ENCODE results near the gene SLC2A4. TPM values are rescaled to one million over a fixed set of nuclear protein-coding genes. Genes with fewer than 3 reads are reported as not detected.

Gene SLC2A4
- total and polyA plus RNA-seq, 2 of the 4 experiments (the other 2 are of a cell fraction), result 0.07 TPM; not detected in 1

DNA sequence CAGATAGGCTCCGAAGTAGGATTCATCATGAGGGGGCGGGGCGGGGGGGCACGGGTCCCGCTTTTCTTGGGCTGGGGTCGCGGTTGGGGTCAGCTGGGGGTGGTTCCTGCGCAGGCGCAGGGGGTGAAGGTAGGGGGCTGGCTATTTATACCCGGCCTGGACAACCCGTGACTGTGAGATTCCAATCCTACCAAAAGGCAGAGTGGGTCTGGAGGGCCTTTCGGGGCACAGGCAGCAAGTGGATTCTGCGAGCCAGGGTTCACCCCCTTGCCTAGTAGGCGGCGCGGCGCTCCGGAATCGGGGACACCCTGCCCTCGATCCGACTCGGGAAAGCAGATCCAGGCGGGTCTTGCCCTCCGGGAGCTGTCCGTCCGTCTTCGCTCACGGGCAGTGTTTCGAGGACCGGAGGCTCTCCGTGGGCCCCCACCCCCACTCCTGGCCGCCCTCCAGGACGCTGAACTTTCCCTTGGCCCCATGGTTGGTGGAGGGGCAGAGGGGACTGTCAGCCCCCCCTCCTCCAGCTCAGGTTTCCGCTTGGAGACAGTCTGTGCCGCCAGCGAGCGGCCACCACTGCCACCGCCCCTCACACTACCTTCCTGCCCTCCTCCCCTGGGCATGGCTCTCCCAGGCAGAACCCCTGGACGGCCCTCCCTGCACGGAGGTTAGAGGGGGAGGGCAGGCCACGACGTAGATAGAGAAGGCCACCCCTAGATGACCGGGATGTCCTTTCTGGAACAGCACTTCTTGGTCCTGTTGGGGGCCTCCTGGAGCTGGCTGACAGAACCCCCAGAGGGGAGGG, 634 bp downstream of the SLC2A4 start:
- Histone ChIP-seq H3K9me3 (ENCODE audit: control insufficient read depth, insufficient read depth, low read length) (no peaks in the 10 kb centered on the region), H3K36me3 (ENCODE audit: control insufficient read depth, insufficient read depth, low read length) (no peaks in the 10 kb centered on the region), H2AK5ac (ENCODE audit: low read depth, low read length) (no peak overlapping the region), H3K14ac (replicated peaks; ENCODE audit: low read depth, low read length) (no peak overlapping the region), H3K9me1 (ENCODE audit: insufficient read depth, low read length) (no peaks in the 10 kb centered on the region), H3K56ac (ENCODE audit: extremely low read depth, insufficient read depth, low read length) (no peak overlapping the region), H4K20me1 (ENCODE audit: insufficient read depth, low read length) (no peaks in the 10 kb centered on the region), H2BK5ac (ENCODE audit: low read depth, low read length, poor library complexity, severe bottlenecking) (no peak overlapping the region), H3K4me1 (ENCODE audit: control insufficient read depth, insufficient read depth, low read length) (peaks cover 2% of the 10 kb centered on the region; the same call in 1 of the 2 replicates), H2BK120ac (ENCODE audit: low read depth, low read length) (no peak overlapping the region), H2AFZ (replicated peaks; ENCODE audit: low read length, poor library complexity) (peak overlapping the region; percentile 91), H4K8ac (ENCODE audit: low read depth in 2 of 2, low read length in 2 of 2) (no peak overlapping the region), H2BK20ac (ENCODE audit: low read depth, low read length) (no peak overlapping the region), H3K4ac (ENCODE audit: low read depth, low read length) (no peak overlapping the region), H2AK9ac (replicated peaks; ENCODE audit: low read depth, low read length, poor library complexity) (no peak overlapping the region), H3K9ac (ENCODE audit: low read depth, low read length) (no peak overlapping the region), H3K27me3 (ENCODE audit: control insufficient read depth, insufficient read depth, low read length) (peaks cover 33% of the 10 kb centered on the region; the same call in 1 of the 2 replicates), H3K79me1 (ENCODE audit: low read depth in 1 of 2, low read length in 2 of 2) (no peaks in the 10 kb centered on the region), H2BK15ac (ENCODE audit: low read depth, low read length) (no peak overlapping the region), H4K5ac (ENCODE audit: low read depth, low read length) (no peak overlapping the region), H3K23ac (ENCODE audit: low read depth, low read length) (no peak overlapping the region), H3K4me2 (ENCODE audit: low read depth, low read length) (peak overlapping the region; percentile 68), H3K18ac (ENCODE audit: low read depth, low read length) (no peak overlapping the region), H3K27ac (ENCODE audit: insufficient read depth, low read length) (no peak overlapping the region), H4K91ac (ENCODE audit: insufficient read depth, low read depth, low read length) (no peak overlapping the region), H3K4me3 (ENCODE audit: insufficient read depth, low read depth, low read length) (peak overlapping the region; percentile 33)
- POLR2A ChIA-PET (ENCODE audit: unreplicated experiment), result no interaction called here
- ATAC-seq (ENCODE audit: low read depth) (no peak), DNase-seq (no peak)
- in situ Hi-C loops (cut with MboI; ENCODE audit: low sequenced_read_pairs), result no loop called here
- BruUV-seq (replicated peaks), result no TSS peak
- no peak for TF ChIP-seq CEBPB (IDR thresholded peaks at IDR 0.05; ENCODE audit: low read depth, low read length)
- 2% methylated on average over 8 of the region's 43 CpGs; no CpG with 5 or more reads in 1 of the 2 experiments for WGBS, 2 experiments (ENCODE audit: extremely low coverage in 2 of 2, insufficient read length in 1 of 2)
- intact Hi-C loops (cut with micrococcal nuclease), result loop anchor here (2.0 kb wide), 1 partner anchor 307 kb away; no protein-coding TSS in a partner anchor
- CTCF ChIA-PET, result interaction anchor here (2.7 kb wide), 1 partner anchor 14 kb away, joined by 17 read pairs; no protein-coding TSS in a partner anchor
- dilution Hi-C loops (cut with HindIII; ENCODE audit: low sequenced_read_pairs, unreplicated experiment), result no loop called here

Measured in IMR-90 (cell line).